Neural cell (in vitro differentiated cells): ENCODE measurements around the gene MRPS18A. TPM values are rescaled to one million over a fixed set of nuclear protein-coding genes. Genes with fewer than 3 reads are reported as not detected.

Experiments used
- H2AFZ ChIP-seq: fragments of 200-600, 300-800 bp; sonication (generic), shearing (Covaris generic); 2 replicates; pipeline ENCODE4 v1.6.0; 2014; ENCODE audit warnings: low read depth, mild to moderate bottlenecking, antibody characterized with exemption, low read length, moderate library complexity
- H3F3A ChIP-seq: fragments of 200-600 bp; shearing (Covaris generic); 2 replicates; pipeline ENCODE4 v1.6.1; 2016; ENCODE audit warnings: mild to moderate bottlenecking, moderate library complexity, mixed read lengths, antibody characterized with exemption, low read length; ENCODE audit not compliant: insufficient read depth, poor library complexity, severe bottlenecking
- H3K27ac ChIP-seq: fragments of 200-600, 300-800 bp; sonication (generic), shearing (Covaris generic); 2 replicates; pipeline ENCODE4 v1.5.1; 2014; ENCODE audit warnings: mild to moderate bottlenecking, low read length, moderate library complexity
- H3K27me3 ChIP-seq: fragments of 300-800, 200-600 bp; sonication (generic), shearing (Covaris generic); 2 replicates; pipeline ENCODE4 v1.6.0; 2014; ENCODE audit warnings: mild to moderate bottlenecking, low read depth, low read length, moderate library complexity; ENCODE audit not compliant: insufficient read depth
- H3K36me3 ChIP-seq: fragments of 300-800, 200-600 bp; sonication (generic), shearing (Covaris generic); 2 replicates; pipeline ENCODE4 v1.5.1; 2014; ENCODE audit warnings: mild to moderate bottlenecking, antibody characterized with exemption, low read length, moderate library complexity; ENCODE audit not compliant: insufficient read depth
- H3K4me2 ChIP-seq: fragments of 300-800, 200-600 bp; sonication (generic), shearing (Covaris generic); 2 replicates; pipeline ENCODE4 v1.6.0; 2014; ENCODE audit warnings: mild to moderate bottlenecking, low read length
- H3K4me3 ChIP-seq: fragments of 300-800, 200-600 bp; sonication (generic), shearing (Covaris generic); 2 replicates; pipeline ENCODE4 v1.5.1; 2014; ENCODE audit warnings: mild to moderate bottlenecking, low read length, moderate library complexity
- H3K79me2 ChIP-seq: fragments of 200-600 bp; shearing (Covaris generic); replicated peaks from 2 replicates; pipeline ENCODE4 v1.6.0; 2014; ENCODE audit warnings: mild to moderate bottlenecking, low read length, moderate library complexity; ENCODE audit not compliant: insufficient read depth
- H3K9ac ChIP-seq: fragments of 300-800, 200-600 bp; sonication (generic), shearing (Covaris generic); 2 replicates; pipeline ENCODE4 v1.6.1; 2016; ENCODE audit warnings: mild to moderate bottlenecking, low read length, mixed read lengths
- H3K9me2 ChIP-seq: fragments of 200-600 bp; shearing (Covaris generic); 2 replicates; pipeline ENCODE4 v1.6.1; 2016; ENCODE audit warnings: mild to moderate bottlenecking, low read length, mixed read lengths; ENCODE audit not compliant: insufficient read depth
- H3K9me3 ChIP-seq: fragments of 200-600, 300-800 bp; sonication (generic), shearing (Covaris generic); 2 replicates; pipeline ENCODE4 v1.6.1; 2016; ENCODE audit warnings: mild to moderate bottlenecking, mixed run types, low read length, moderate library complexity, mixed read lengths
- H4K20me1 ChIP-seq: fragments of 200-600 bp; shearing (Covaris generic); 2 replicates; pipeline ENCODE4 v1.6.1; 2016; ENCODE audit warnings: mild to moderate bottlenecking, mixed run types; ENCODE audit not compliant: insufficient read depth
- EP300 ChIP-seq: fragments of 450-650 bp; conservative IDR thresholded peaks from 2 replicates; pipeline ENCODE4 v1.6.1; 2014; ENCODE audit warnings: antibody characterized with exemption, mild to moderate bottlenecking, moderate library complexity; ENCODE audit not compliant: poor library complexity, severe bottlenecking
- EZH2 ChIP-seq: fragments of 200-600, 300-800 bp; shearing (Covaris generic), sonication (generic); IDR thresholded peaks from 2 replicates; pipeline ENCODE4 v1.6.1; 2014; ENCODE audit warnings: antibody characterized with exemption, low read length, borderline replicate concordance, mild to moderate bottlenecking; ENCODE audit not compliant: insufficient read depth, poor library complexity, severe bottlenecking
- MXI1 ChIP-seq: fragments of 450-650 bp; conservative IDR thresholded peaks from 2 replicates; pipeline ENCODE4 v1.6.1; 2014; ENCODE audit warnings: antibody characterized with exemption, mild to moderate bottlenecking; ENCODE audit not compliant: poor library complexity, severe bottlenecking
- POLR2AphosphoS5 ChIP-seq: IDR thresholded peaks from 2 replicates; pipeline ENCODE4 v1.6.1; 2012
- RAD21 ChIP-seq: fragments of 450-650 bp; conservative IDR thresholded peaks from 2 replicates; pipeline ENCODE4 v1.6.1; 2014; ENCODE audit warnings: antibody characterized with exemption, mild to moderate bottlenecking, moderate library complexity
- SMC3 ChIP-seq: fragments of 450-650 bp; conservative IDR thresholded peaks from 2 replicates; pipeline ENCODE4 v1.6.1; 2014; ENCODE audit warnings: antibody characterized with exemption, mild to moderate bottlenecking, moderate library complexity; ENCODE audit not compliant: poor library complexity
- TAF1 ChIP-seq: IDR thresholded peaks from 2 replicates; pipeline ENCODE4 v1.6.1; 2012; ENCODE audit warnings: low read depth
- polyA plus RNA-seq: library from polyadenylated mRNA; depleted of rRNA; stranded (reverse); fragments of >200 nt; gene quantifications from 2 replicates; pipeline ENCODE4 v1.2.3, GENCODE V29; 2014
- TF ChIP-seq, protein P1 (sequence below): IDR thresholded peaks from 2 replicates; pipeline ENCODE4 v1.6.1; 2012; ENCODE audit warnings: borderline replicate concordance
- TF ChIP-seq, protein P2 (sequence below): fragments of 450-650 bp; IDR thresholded peaks from 2 replicates; pipeline ENCODE4 v1.5.1; 2014; ENCODE audit warnings: antibody characterized with exemption, mild to moderate bottlenecking, moderate library complexity; ENCODE audit not compliant: poor library complexity, severe bottlenecking

MRPS18A gene
- polyA plus RNA-seq, 1 donor from 2014 or later, result 39.6 TPM

DNA sequence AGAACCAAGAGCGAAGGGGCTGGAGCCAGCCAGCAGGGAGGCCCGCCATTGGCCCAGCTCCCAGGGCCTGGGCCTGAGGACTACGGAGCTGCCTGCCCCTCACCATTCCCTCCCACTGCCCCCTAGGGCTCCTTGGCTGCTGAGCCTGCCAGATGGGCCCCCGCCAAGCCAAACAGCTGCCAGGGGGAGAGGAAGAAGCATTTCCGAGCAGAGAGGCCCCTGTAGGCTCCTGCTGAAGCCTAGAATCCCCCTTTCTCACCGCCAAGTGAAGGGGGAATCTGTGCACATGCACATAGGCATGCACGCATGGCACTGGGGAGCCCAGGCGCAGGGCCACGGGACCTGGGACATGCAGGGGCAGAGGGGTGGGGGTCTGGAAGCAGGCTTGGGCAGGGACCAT lies 28.5 kb upstream of the MRPS18A start:
- H3K9me3 ChIP-seq, result no peaks in the 10 kb centered on the region
- no peak overlapping the region for H3K4me2 ChIP-seq

DNA sequence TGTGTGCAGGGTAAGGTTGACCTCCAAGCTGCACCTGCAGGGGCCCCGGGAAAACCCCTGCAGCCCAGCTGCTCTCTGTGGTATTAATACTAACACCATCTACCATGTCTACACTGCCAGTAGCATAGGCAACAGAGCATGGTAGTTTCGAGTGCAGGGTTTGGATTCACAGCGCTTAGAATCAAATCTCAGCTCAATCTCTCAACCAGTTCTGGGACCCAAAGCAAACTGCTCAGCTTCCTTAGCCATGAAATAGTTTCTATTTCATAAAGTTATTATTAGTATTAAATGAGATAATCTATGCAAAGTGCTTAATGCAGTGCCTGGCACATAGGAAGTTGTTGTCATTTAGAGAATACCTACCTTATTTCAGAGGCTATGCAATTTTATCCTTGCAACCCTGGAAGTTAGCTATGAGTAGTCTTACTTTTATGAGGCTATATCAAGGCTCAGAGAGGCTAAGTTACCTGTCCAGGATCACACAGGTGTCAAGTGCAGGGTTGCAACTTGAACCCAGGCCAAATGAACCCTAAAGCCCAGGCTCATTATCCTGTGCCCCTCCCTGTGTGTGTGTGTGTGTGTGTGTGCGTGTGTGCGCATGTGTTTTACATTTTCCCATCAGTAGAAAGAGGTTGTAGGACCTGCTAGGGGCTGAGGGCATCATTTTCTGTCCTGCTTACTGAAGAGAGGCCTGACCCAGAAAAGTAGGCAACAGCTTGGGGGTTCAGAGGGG lies 27.6 kb upstream of the MRPS18A start:
- Histone ChIP-seq H3K27ac (no peak overlapping the region), H4K20me1 (no peaks in the 10 kb centered on the region), H3K36me3 (no peaks in the 10 kb centered on the region), H3K79me2 (no peaks in the 10 kb centered on the region), H3K27me3 (no peaks in the 10 kb centered on the region), H3K4me2 (no peak overlapping the region), H2AFZ (no peak overlapping the region), H3K9me2 (no peaks in the 10 kb centered on the region), H3F3A (no peaks in the 10 kb centered on the region), H3K9ac (no peak overlapping the region), H3K9me3 (no peaks in the 10 kb centered on the region), H3K4me3 (no peak overlapping the region)
- TF ChIP-seq TAF1 (no peak), EZH2 (no peak), POLR2AphosphoS5 (no peak), SMC3 (no peak), RAD21 (no peak), MXI1 (no peak), EP300 (no peak)
- TF ChIP-seq, protein P1, sequence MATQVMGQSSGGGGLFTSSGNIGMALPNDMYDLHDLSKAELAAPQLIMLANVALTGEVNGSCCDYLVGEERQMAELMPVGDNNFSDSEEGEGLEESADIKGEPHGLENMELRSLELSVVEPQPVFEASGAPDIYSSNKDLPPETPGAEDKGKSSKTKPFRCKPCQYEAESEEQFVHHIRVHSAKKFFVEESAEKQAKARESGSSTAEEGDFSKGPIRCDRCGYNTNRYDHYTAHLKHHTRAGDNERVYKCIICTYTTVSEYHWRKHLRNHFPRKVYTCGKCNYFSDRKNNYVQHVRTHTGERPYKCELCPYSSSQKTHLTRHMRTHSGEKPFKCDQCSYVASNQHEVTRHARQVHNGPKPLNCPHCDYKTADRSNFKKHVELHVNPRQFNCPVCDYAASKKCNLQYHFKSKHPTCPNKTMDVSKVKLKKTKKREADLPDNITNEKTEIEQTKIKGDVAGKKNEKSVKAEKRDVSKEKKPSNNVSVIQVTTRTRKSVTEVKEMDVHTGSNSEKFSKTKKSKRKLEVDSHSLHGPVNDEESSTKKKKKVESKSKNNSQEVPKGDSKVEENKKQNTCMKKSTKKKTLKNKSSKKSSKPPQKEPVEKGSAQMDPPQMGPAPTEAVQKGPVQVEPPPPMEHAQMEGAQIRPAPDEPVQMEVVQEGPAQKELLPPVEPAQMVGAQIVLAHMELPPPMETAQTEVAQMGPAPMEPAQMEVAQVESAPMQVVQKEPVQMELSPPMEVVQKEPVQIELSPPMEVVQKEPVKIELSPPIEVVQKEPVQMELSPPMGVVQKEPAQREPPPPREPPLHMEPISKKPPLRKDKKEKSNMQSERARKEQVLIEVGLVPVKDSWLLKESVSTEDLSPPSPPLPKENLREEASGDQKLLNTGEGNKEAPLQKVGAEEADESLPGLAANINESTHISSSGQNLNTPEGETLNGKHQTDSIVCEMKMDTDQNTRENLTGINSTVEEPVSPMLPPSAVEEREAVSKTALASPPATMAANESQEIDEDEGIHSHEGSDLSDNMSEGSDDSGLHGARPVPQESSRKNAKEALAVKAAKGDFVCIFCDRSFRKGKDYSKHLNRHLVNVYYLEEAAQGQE, result no peak
- TF ChIP-seq, protein P2, sequence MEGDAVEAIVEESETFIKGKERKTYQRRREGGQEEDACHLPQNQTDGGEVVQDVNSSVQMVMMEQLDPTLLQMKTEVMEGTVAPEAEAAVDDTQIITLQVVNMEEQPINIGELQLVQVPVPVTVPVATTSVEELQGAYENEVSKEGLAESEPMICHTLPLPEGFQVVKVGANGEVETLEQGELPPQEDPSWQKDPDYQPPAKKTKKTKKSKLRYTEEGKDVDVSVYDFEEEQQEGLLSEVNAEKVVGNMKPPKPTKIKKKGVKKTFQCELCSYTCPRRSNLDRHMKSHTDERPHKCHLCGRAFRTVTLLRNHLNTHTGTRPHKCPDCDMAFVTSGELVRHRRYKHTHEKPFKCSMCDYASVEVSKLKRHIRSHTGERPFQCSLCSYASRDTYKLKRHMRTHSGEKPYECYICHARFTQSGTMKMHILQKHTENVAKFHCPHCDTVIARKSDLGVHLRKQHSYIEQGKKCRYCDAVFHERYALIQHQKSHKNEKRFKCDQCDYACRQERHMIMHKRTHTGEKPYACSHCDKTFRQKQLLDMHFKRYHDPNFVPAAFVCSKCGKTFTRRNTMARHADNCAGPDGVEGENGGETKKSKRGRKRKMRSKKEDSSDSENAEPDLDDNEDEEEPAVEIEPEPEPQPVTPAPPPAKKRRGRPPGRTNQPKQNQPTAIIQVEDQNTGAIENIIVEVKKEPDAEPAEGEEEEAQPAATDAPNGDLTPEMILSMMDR, result no peak

More for the DNA sequence above, 28.5 kb upstream of the MRPS18A start:
- Histone ChIP-seq H4K20me1 (no peaks in the 10 kb centered on the region), H3K9me2 (no peaks in the 10 kb centered on the region), H2AFZ (no peak overlapping the region), H3K27ac (no peak overlapping the region), H3F3A (no peaks in the 10 kb centered on the region), H3K4me3 (no peak overlapping the region), H3K9ac (no peak overlapping the region), H3K36me3 (no peaks in the 10 kb centered on the region), H3K27me3 (no peaks in the 10 kb centered on the region), H3K79me2 (no peaks in the 10 kb centered on the region)
- TF ChIP-seq, protein P1, result no peak
- TF ChIP-seq SMC3 (no peak), POLR2AphosphoS5 (no peak), EZH2 (no peak), RAD21 (no peak), MXI1 (no peak), TAF1 (no peak), EP300 (no peak)
- TF ChIP-seq, protein P2, result no peak
